GM21717 (cell line): Measurements from ENCODE around the gene LRMDA.

Experiments used
- ATAC-seq: cut with Tn5 transposase; IDR thresholded peaks from one replicate; pipeline ENCODE4 v1.9.1; 2021; ENCODE audit warnings: mild to moderate bottlenecking, moderate library complexity; ENCODE audit not compliant: unreplicated experiment

LRMDA gene

DNA sequence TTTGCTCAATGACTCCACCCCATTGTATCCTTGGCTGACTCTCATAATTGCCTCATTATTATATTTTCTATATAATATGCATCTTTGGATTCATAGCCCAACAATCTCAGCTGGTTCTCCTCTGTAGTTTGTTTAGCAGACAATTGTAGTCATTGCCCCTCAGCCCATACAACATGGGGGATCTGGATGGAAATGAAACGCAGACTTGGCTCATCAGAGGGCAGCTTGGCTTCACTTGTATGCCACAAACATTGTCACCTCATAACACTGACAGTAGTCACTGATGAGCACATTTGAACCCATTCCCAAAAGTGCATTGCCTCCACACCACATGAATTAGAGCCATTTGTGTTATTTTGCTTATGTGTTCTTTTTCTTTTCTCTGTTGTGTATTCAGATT, 963.8 kb downstream of the LRMDA start:
- no peak for ATAC-seq

DNA sequence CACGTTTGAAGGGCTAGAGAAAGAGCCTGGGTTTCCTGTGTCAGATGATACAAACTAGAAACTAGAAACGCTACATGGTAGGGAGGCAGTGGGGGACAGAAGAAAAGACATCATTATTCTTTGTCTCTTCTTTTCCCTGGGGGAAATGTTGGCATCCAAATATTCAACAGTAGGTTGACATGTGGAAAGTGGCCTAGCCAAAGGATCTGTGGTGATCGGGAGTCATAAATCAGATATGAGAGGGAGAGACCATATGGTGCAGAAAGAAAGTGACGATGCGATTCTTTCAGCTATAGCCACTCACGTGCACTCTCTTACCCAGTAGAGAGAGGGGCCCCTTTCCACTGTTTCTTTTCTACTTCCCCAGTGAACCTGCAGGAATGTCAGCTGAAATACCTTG, 964.7 kb downstream of the LRMDA start:
- no peak for ATAC-seq

DNA sequence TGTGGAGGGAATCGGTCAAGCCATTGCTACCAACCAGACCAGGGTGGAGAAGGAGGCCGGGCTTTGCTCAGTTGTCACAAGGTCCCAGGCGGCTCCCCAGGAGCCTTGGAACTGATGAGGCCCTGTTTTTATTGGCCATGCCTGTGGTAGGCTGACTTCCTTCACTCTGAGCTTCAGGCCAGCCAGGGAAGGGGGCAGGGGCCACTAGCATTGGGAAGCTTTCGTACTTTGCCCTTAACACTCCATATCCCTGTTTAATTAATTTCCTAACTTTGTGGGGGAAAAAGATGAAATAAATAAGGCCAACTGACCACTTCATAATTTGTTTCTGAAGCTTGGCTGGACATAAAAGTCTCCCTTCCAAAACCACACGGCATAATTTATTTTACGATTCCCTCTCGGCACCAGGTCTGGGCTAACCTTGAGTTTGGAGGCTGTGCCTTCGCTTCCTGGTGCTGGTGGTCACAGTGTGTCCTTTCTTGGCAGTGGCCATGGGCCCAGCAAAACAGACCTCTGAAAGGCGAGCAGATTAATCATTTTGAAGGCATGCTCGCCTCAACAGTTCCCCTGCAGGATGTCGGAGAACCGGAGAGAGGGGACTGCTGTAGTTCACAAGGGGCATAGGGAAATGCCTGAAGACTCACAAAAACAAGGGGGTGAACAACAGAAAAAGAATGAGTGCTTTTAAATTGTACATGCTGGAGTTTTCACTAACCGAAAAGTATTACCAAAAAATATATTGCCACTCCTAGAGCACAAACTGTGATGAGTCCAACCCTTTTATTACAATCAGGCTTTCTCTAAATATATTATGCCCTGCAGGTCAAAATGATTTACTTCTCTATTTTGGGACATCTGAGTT, 966.0 kb downstream of the LRMDA start:
- no peak for ATAC-seq

DNA sequence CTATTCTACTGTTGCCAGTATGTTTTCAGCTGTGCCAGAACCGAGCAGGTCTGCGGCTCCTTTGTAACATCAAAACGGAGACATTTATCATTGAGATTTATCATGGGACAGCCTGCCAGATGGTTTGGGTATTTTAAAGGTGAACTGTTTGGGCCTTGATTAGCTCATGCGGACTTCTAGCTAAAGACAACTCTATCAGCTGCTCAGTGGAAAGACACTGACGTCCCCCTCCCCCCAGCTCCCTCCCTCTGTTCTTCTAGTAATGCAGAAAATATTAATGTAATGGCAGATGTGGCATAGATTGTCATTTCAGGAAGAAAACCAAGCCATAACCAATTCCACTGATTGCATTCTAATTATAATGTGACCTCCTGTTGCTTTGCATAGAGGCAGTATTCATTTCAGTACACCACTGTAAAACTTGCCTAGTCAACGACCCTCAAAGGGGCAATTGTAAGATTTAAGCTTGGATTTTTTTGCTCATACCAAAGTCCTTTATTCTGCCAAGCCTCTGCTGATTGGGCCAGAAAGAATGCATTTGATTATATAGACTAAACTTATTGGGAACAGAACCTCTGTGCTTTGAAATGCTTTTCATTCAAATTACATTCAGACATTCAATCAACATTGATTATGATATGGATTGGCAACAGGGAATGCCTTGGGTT, 966.8 kb downstream of the LRMDA start:
- ATAC-seq: no peak

DNA sequence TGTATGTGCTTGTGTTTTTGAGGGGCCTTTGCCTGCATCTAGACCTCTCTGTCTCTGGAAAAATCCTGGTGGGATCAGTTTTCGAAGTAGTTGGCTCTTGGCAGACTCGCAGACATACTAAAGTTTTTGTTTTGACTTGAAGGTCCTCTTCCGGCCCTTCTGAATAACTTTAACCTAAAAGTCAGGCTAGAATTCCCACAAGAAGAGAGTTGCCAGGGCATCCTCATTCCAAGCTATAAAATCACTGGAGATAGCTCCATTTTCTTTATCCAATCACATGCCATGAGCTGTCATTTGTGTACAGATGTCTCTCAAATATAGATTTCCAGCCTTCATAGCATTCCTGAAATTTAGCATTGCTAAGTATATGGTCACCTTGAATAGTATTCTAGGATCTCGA, 967.8 kb downstream of the LRMDA start:
- ATAC-seq: no peak

DNA sequence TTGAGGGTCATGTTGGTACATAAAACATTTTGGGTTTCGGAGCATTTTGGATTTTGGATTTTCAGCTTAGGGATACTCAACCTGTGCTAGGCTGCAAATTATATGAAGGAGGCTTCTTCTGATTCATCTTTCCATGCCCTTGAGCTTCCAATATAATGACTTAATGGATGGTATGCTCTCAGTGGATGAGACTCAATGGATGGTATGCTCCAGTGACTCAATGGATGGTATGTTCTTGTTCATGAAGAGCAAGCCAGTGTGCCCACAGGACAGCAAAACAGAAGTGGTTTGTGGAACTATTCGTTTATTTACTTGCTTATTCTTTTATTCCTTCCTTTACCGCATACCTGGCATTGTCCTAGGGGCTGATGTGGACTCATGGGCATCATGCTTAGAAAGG, 969.6 kb downstream of the LRMDA start:
- no peak for ATAC-seq

DNA sequence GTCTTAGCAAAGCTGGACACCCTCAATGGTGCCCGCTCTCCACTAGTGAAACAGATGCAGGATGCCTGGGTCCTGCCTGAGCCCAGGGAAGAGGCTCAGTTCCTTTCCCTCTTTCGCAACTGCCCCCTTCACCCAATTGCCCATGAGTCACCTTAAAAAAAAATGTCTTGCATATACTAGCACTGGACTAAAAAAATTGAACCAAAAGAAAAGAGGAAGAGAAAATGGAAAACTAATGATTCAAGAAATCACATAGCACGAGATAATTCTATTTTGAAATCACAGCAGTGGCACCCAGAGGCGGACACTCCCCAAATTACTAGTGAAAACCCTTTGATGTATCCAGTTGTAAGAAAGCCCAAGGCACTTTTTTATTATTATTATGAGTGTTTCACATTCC, 972.5 kb downstream of the LRMDA start:
- ATAC-seq: no peak

DNA sequence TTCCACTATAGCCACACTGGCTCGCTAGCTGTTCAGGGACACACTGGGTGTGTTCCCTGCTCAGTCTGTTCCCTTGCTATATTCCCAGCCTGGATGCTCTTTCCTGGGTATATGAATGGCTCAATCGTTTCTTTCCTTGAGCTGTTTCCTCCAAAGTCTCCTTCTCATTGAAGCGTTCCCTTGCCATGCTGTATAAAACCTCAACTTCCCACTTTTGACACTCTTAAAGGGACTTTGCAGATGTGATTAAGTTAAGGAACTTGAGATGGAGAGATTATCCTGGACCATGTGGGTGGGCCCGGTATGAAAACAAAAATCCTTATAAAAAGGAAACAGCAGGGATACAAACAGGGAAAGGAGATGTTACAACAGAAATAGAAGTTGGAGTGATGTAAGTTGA, 973.1 kb downstream of the LRMDA start:
- ATAC-seq: no peak

DNA sequence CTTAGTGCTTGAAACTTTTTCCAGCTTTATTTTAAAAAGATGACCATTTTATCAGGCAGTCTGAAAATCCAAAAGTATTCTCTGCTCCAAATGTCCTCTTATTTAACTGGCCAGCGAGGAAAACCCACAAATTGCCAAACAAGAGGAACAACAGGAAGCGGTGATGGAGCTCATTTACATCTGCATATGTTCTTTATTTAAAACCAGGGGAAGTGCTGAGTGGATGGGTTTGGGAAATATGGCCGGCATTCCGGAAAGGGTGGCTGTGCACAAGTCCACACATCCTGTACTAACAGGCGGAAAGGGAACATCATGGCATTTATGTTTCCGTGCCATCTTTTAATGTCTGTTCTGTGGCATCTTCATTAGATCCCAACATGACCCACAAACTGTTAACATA, 974.5 kb downstream of the LRMDA start:
- ATAC-seq: no peak

DNA sequence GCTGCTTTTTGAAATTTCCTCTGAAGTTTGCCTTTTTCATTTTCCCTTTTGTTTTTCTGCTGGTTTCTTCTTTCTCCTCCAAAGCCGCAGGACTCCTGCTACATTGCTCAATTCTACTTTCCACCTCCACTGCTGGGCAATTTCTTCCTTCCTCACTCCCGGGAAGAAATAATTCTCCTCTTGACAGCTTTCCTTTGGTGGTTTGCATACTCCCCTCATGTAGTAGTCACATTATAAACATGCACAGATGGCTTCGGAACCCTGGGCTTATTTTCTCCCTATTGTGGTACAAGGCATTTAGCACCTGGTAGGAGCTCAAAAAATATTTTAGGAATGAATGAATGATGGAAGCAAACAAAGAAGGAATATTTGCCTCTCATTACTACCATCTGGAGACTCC, 977.2 kb downstream of the LRMDA start:
- ATAC-seq: no peak

DNA sequence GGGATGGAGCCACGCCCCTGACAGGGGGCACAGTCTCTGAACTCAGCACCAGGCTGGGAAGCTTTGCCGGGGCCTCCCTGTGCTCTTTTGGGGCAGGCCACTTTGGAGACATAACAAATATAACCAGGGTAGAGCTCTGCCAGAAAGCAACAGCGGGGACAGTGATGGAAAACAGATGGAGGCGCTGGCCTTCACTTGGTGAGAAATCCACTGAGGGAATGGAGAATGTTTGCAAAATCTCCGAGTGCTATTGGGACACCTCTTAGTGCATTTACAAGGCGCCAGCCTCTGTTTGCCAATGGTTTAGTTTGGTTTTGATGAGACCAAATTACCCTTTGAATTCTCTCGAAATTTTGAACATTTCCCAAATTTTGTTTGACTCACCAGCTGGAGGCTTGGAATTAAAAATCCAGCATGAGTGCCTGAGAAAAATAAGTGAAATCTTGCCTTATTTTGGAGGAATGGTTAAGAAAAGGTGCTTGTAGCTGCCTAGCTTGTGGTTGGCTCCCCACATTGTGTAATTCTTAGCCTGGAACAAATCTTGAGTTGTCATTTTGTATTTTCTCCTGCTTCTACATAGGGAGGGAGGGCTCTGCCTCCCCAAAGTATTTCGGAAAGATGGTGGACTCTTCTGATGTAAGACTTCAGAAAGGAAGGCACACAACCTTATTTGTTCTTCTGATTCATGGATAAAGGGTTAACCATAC, 980.5 kb downstream of the LRMDA start:
- ATAC-seq: no peak

DNA sequence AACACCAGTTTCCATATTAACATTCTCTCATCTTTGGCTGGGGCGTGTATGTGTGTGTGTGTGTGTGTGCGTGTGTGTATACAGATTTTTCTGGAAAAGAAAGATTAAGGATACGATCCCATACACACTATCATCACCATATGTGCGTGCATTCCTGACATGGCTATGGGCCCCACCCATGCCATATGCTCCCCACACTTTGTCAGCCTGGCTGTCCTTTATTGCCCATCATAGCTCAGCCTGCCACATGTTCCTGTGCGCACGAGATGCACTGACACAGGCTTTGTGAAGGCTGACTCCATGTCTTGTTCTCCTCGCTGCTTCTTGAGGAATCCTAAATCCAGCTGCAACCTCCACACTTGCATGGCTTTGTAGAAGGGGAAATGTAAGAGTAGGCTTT, 984.1 kb downstream of the LRMDA start:
- ATAC-seq: no peak

DNA sequence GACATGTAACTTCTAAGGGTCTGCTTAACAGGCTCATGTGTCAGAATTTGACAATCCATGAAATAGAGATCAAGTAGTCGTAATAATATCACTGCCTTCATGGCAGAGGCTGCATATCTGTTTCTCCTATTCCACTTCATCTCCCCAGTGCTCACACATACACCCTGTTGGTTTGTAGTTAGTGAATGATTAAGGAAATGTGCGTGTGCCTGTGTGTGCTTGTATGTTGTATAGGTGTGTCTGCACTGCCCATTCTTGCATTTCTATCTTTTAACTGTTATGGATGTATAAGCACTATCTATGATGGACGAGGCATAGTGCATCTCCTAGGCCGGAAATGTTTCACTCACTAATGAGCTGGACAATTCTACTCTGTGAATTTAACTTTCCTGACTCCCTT, 985.2 kb downstream of the LRMDA start:
- no peak for ATAC-seq

DNA sequence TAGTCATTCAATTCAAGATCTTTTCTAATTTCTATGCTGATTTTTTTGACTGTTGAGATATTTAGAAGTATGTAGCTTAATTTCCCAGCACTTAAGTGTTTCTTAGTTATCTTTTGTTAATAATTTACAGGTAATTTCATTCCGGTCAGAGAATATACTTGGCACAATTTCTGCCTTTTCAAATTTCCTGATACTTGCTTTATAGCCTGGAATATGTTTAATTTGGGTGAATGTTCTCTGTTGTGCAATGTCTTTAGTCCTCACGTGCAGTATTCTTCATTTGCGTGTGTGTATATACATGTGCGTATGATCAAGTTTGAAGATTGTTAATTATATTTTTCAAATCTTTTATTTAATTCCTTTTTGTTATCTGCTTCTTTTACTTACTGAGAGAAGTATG, 989.3 kb downstream of the LRMDA start:
- no peak for ATAC-seq

DNA sequence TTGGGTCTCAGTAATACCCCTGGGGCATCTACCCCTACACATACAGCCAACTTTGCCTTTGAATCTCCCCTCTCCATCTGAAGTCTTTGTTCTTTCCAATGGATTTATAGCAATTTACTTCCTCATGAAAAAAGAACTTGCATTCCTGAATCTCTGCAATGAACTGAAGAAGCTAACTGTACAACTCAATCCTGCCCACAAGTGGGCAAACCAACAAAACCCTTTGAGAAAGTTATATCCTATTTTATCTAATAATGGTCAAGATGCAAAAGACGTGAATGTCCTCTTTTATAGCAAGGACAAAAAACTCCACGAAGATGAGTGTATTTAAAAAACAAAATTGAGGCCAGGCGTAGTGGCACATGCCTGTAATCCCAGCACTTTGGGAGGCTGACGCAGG, 991.3 kb downstream of the LRMDA start:
- ATAC-seq: no peak

DNA sequence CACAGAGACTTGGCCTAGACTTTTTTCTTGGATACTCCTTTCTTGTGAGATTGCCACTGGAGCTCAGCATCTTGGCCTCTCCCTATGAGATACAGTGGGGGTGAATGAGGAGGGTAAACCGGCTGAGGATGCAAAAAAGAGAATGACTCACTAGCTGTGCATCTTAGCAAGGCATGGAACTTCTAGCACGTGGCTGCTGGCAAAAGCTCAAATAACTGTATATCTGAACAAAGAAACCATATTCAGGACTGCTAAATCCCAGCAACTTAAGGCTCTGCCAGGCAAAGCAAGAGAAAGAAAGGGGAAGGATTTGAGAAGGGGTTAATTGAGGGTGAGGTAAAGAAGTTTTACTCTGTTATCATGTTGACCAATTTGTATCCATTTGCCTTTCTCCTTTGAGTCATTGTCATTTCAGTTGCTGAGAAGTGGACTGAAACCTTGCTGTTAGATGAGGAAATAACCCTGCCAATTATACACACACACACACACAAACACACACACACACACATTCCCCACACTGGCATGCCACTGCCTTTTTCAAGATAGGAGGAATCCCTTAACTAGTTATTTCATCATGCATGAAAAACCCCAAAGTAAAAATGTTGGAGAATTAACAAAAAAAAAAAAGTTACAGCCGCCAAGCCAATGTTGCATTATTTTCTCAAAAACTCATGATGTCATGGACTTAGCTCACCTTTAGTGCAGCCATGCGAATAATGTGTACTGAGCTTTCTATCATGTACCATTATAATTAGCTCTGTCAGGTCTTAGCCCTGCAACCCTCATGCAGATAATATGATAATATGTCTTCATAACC, 997.3 kb downstream of the LRMDA start:
- no peak for ATAC-seq

DNA sequence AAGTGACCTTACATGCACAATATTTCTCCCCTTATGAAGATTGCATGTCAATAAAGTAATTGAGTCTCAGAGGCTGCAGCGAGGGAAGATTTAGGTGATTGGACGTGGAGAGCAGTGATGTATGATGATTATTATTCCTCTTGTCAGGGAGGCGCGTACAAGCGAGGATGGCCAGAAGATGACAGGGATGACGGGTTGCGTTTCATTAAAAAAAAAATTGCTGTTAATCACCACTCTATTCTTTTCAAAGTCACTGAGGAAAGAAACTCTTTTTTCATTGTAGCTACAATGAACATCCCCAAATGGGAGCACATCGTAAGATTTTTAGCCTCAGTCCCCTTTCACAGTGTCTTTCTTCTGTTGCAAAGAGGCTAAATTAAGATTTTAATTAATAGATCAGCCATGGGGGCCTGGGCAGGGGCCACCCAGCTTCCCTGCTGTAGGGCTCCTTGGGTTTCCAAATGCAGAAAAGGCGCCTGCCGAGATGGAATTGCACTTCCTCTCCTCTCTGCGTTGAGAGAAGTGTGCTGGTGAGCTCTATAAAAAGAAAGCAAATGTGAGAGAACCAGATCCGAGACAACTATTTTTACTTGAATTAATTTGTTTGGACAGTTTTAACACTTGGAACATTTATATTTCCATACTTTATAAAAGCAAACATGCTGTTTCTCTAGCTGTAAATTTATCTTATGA, 998.1 kb downstream of the LRMDA start:
- ATAC-seq: no peak

DNA sequence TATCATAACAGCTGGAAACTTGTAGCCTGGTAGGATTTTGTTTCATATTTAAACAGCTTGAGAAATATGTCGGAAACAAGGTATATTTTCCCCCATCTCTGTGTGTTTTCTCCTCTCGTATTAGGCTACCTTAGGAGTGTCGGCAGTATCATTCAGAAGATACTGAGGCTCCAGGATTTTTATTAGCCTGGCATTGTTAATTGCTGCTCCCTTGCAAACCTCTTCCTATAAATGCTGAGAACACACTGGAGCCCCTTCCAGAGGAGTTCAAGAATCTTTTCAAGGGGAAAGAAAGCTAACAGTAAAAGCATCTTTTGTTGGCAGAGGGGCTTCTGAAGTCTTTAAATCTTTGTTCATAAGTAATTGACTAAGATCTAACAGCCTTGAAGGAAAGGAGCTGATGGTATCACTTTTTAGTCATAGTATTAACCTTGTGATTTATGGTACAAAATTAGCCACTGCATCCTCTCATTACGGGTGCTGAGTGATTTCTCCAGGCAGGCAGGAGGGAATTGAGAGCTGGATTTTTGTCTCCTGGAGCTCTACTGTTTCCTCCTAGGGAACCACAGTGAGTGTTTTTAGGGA, 998.7 kb downstream of the LRMDA start:
- no peak for ATAC-seq

DNA sequence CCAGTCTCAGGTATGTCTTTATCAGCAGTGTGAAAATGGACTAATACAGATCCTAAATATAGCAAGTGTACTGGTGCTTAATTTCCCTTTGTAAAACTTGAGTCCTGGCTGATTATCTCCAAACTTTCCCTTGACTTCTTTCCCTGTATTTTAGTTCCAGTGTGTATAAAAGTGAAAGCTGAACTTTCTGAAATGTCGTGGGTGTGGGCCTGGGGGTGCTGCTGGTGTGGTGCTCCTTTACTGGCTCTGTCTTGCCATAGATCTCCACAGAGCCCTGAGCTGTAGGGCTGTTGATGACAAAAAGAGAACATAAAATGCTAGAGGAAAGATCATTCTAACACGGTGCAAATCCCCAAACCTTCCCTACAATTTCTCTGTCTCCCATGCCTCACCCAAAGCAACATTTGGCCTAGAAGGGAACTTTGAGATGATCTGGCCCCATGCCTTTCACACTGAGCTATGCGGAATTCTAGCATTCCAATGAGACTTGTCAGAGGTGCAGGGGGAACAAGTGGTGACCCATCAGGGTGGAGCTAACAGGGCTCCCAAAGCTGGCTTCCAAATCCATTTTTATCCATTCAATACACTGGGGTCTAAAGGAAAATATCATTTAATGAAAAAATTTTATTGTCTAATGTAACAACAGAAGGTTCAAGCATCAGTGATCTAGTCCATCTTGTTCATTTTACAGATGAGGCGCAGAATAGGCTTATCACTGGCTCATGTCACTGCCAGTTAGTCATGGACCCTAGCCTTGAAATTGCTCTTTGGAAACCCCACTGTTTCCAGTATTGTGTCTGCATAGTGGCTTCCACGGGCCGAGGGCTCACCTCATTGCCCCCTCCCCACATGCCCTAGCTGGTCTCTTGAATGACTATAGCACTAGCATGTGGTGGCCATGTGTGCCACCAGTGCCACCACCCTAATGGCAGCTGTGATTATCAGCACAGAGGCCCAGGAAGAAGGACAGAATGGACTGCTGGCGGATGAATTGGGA, 1000.9 kb downstream of the LRMDA start:
- no peak for ATAC-seq
